Naive thymus-derived CD4-positive, alpha-beta T cell (primary cell): ENCODE results near the gene FADS6. TPM values are rescaled to one million over a fixed set of nuclear protein-coding genes. Genes with fewer than 3 reads are reported as not detected.

Experiments used
- ATAC-seq: fragments of 150-1000 bp; cut with Tn5 transposase; 2 replicates; pipeline ENCODE4 v1.10.0; 2021; ENCODE audit warnings: mild to moderate bottlenecking, moderate library complexity
- CTCF ChIA-PET: fragments of 350-600 bp; sonication (Branson Sonifier 250); formaldehyde crosslinking; loops from one replicate; lab custom pipeline; 2021; ENCODE audit warnings: antibody characterized with exemption; lab: Charles Lee
- POLR2A ChIA-PET: fragments of 350-600 bp; sonication (Branson Sonifier 250); formaldehyde crosslinking; loops from one replicate; lab custom pipeline; 2021; ENCODE audit warnings: antibody characterized with exemption, inconsistent platforms; lab: Charles Lee
- DNase-seq, 9 donors: peaks; one replicate each; pipeline versions ENCODE4 v3.0.0 to v3.0.0-alpha.2; 2020 to 2022; ENCODE audit warnings: mixed read lengths in 1 of 9
- H3K27ac ChIP-seq: one replicate; pipeline ENCODE4 v1.7.0; 2013; ENCODE audit warnings: mild to moderate bottlenecking, low read depth, low read length, moderate library complexity
- H3K27me3 ChIP-seq, 2 donors: one replicate each; pipeline ENCODE4 v1.7.0; 2013; ENCODE audit warnings: low read length in 2 of 2, mild to moderate bottlenecking in 2 of 2, moderate library complexity in 2 of 2; ENCODE audit not compliant: control insufficient read depth in 2 of 2, insufficient read depth in 2 of 2
- H3K36me3 ChIP-seq, 3 experiments: 1 replicate in 2 of 3; 2 replicates in 1 of 3; pipeline ENCODE4 v1.7.0; 2013; ENCODE audit warnings: low read length in 3 of 3, mild to moderate bottlenecking in 3 of 3, moderate library complexity in 1 of 3; ENCODE audit not compliant: insufficient read depth in 3 of 3, control insufficient read depth in 2 of 3
- H3K4me1 ChIP-seq, 2 donors: one replicate each; pipeline ENCODE4 v1.7.0; 2013; ENCODE audit warnings: low read length in 2 of 2, mild to moderate bottlenecking in 2 of 2, moderate library complexity in 1 of 2; ENCODE audit not compliant: control insufficient read depth in 2 of 2, insufficient read depth in 2 of 2
- H3K4me3 ChIP-seq: 2 replicates; pipeline ENCODE4 v1.7.0; 2013; ENCODE audit warnings: mild to moderate bottlenecking, low read length
- H3K9me3 ChIP-seq, 3 experiments: 1 replicate in 2 of 3; 2 replicates in 1 of 3; pipeline ENCODE4 v1.7.0; 2013; ENCODE audit warnings: low read length in 3 of 3; ENCODE audit not compliant: control insufficient read depth in 2 of 3
- H3K27ac Mint-ChIP-seq, 9 donors: one replicate each; pipeline ENCODE4 v1.8.0; 2020 to 2022; ENCODE audit warnings: mixed read lengths in 9 of 9, mild to moderate bottlenecking in 8 of 9, moderate library complexity in 5 of 9, inconsistent platforms in 2 of 9
- H3K27me3 Mint-ChIP-seq, 5 donors: one replicate each; pipeline ENCODE4 v1.8.0; 2021 to 2022; ENCODE audit warnings: mixed read lengths in 5 of 5, mild to moderate bottlenecking in 1 of 5
- H3K36me3 Mint-ChIP-seq, 5 donors: one replicate each; pipeline ENCODE4 v1.8.0; 2020 to 2022; ENCODE audit warnings: mixed read lengths in 5 of 5, mild to moderate bottlenecking in 3 of 5, inconsistent platforms in 1 of 5
- H3K4me1 Mint-ChIP-seq, 7 donors: one replicate each; pipeline ENCODE4 v1.8.0; 2020 to 2022; ENCODE audit warnings: mixed read lengths in 7 of 7, mild to moderate bottlenecking in 3 of 7, inconsistent platforms in 1 of 7
- H3K4me3 Mint-ChIP-seq, 10 donors: one replicate each; pipeline ENCODE4 v1.8.0; 2020 to 2022; ENCODE audit warnings: mild to moderate bottlenecking in 10 of 10, mixed read lengths in 10 of 10, moderate library complexity in 6 of 10, inconsistent platforms in 2 of 10
- H3K9me3 Mint-ChIP-seq, 11 donors: one replicate each; pipeline ENCODE4 v1.8.0; 2020 to 2022; ENCODE audit warnings: mixed read lengths in 11 of 11, mild to moderate bottlenecking in 4 of 11, inconsistent platforms in 1 of 11, moderate library complexity in 1 of 11
- intact Hi-C, 2 donors: fragments of 100-400 bp; cut with micrococcal nuclease; formaldehyde crosslinking; loops; one replicate each; pipeline ENCODE4 v1.15.1; 2023
- polyA plus RNA-seq, 2 donors: library from polyadenylated mRNA; unstranded; fragments of 300-500 nt; fragmentation: Illumina TruSeq; gene quantifications; one replicate each; pipeline ENCODE4 v1.2.3, GENCODE V29; 2021
- total RNA-seq, 6 experiments: library from RNA in 5 of 6; stranded (reverse) in 5 of 6; gene quantifications; 1 replicate in 5 of 6; 2 replicates in 1 of 6; pipeline ENCODE4 v1.2.3 and lab custom pipeline; 2021 to 2026

FADS6 gene
- total and polyA plus RNA-seq, 7 experiments from 2014 or later: 0.14 TPM; not detected in 6

DNA sequence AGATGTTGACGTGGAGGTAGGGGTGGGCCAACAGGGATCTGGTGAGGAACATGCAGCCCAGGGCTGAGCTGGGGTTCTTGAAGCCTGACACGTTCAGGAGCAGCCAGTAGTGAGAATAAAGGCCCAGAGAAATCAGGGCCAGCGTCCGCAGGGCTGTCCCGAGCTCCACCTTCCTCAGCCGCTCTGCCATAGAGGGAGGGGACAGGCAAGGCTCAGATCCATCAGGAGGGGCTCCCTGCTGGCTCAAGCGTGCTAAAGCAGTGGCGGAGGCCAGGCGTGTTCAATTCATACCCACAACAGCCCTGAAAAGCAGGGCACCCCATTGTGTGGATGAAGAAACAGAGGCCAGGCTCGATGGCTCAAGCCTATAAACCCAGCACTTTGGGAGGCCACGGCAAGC lies 12.4 kb downstream of the FADS6 start:
- Histone ChIP-seq H3K9me3 (no peaks in the 10 kb centered on the region), H3K4me1 (no peaks in the 10 kb centered on the region), H3K4me3 (no peak overlapping the region), H3K27me3 (no peaks in the 10 kb centered on the region), H3K27ac (no peak overlapping the region), H3K36me3 (no peaks in the 10 kb centered on the region)
- intact Hi-C loops: no loop called here
- Mint-ChIP-seq H3K4me3 (no peak overlapping the region), H3K4me1 (peaks cover 0 to 4% (median 0%) of the 10 kb centered on the region in 7 donors), H3K36me3 (no peaks in the 10 kb centered on the region), H3K27me3 (peaks cover 0 to 16% (median 11%) of the 10 kb centered on the region in 5 donors), H3K9me3 (no peaks in the 10 kb centered on the region), H3K27ac (no peak overlapping the region)
- no peak for DNase-seq
- ChIA-PET POLR2A (no interaction called here), CTCF (interaction anchor here (0.6 kb wide), 1 partner anchor 55 kb away, joined by 7 read pairs; no protein-coding TSS in a partner anchor)
- no peak for ATAC-seq

DNA sequence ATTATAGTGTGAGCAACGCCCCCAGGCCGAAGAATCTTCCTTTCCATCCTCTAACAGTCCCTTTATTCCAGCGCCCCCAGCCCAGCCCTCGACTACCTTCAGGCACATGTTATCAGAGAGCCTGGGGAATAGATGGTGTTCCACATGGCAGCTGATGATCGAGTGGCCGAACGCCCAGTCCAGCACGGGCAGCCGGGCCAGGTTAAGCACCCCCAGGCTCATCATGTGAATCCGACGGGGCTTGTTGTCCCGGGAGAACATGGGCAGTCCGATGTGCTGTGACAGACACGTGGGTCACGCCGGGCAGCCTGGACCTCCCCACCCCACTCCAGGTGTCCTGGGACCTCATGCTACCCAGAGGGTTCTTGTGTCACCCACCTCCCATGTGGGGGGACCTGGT lies 14.1 kb downstream of the FADS6 start:
- CTCF ChIA-PET: no interaction called here
- Mint-ChIP-seq H3K4me1 (peaks cover 0 to 7% (median 0%) of the 10 kb centered on the region in 7 donors), H3K27me3 (peaks cover 0 to 7% (median 2%) of the 10 kb centered on the region in 5 donors), H3K36me3 (no peaks in the 10 kb centered on the region), H3K27ac (no peak overlapping the region), H3K9me3 (no peaks in the 10 kb centered on the region), H3K4me3 (no peak overlapping the region)
- DNase-seq (no peak), ATAC-seq (no peak)
- Histone ChIP-seq H3K9me3 (no peaks in the 10 kb centered on the region), H3K36me3 (no peaks in the 10 kb centered on the region), H3K27me3 (no peaks in the 10 kb centered on the region), H3K27ac (no peak overlapping the region), H3K4me3 (no peak overlapping the region), H3K4me1 (no peaks in the 10 kb centered on the region)
- intact Hi-C loops: no loop called here
- POLR2A ChIA-PET: no interaction called here

DNA sequence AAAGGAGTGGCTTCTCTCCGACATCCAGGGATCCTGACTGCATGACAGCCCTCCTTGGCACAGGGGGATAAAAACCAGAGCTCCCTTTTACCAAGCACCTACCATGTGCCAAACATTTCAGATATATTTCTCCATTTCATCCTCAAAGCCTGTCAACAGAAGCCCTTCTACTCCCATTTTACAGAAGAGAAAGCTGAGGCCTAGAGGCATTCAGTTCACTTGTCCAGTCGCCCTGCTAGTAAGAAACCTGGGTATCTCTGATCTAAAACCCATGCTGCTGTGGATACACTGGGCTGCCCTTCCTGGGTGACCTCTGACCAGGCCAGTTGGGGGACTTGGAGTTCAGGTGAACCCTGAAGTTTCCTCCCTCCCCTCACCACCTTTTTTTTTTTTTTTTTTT lies 14.8 kb downstream of the FADS6 start:
- no peaks in the 10 kb centered on the region for H3K27me3 ChIP-seq
- H3K9me3 ChIP-seq: no peaks in the 10 kb centered on the region
- intact Hi-C loops: no loop called here
- Mint-ChIP-seq H3K27me3 (peaks cover 0 to 4% (median 0%) of the 10 kb centered on the region in 5 donors), H3K4me1 (peaks cover 4 to 12% (median 5%) of the 10 kb centered on the region in 7 donors), H3K27ac (no peak overlapping the region), H3K36me3 (no peaks in the 10 kb centered on the region), H3K4me3 (no peak overlapping the region), H3K9me3 (no peaks in the 10 kb centered on the region)
- no peak overlapping the region for H3K4me3 ChIP-seq
- H3K36me3 ChIP-seq: no peaks in the 10 kb centered on the region
- ATAC-seq (no peak), DNase-seq (no peak)
- H3K4me1 ChIP-seq: peaks cover 2 to 3% of the 10 kb centered on the region in 2 donors
- no peak overlapping the region for H3K27ac ChIP-seq
- CTCF ChIA-PET: interaction anchor here (0.5 kb wide), 1 partner anchor 215 kb away, joined by 4 read pairs; no protein-coding TSS in a partner anchor
- POLR2A ChIA-PET: interaction anchor here (0.6 kb wide), 1 partner anchor 425 kb away, joined by 5 read pairs; no protein-coding TSS in a partner anchor

DNA sequence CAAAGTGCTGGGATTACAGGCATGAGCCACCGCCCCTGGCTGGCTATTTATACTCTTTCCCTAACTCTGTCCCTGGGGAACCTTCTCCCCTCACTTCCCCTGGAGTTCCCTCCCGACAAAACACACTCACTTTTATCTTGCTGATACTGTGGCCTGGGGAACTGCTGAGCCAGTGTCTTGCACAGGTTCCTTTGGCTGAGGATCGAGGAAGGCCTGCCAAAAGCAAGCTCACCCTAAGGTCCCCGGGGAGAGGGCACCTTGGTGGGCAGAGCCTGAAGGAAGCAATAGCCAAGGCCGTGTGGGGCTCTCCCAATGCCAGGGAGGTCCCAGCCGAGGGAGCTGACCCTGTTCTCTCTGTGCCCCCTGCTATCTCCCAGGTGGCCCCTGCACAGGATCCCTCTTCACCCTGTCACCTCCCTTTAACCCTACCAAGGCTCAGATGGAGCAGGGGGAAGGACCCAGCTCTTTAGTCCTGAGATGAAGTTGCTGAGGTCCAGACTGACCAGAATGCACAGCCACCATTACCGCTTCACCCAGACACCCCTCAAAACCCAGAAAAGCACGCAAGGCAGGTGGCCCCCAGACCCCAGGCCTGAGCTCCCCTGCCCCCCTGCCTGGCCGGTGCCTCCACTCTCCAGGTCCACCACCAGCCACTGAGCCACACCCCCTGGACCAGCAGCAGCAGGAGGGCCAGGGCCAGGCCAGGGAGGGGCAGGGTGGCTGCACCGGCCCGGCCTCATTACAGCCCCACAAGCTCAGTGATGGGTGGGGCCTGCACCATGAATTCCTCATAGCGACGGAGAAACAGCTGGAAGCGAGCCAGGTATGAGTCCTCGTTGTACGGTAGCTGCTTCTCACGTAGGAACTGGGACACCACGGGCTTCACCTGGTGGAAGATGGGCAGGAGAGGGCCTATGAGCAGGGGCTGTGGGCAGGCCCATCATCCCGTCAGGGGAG lies 15.6 kb downstream of the FADS6 start:
- H3K36me3 ChIP-seq: no peaks in the 10 kb centered on the region
- H3K4me1 ChIP-seq: peaks cover 3 to 5% of the 10 kb centered on the region in 2 donors
- H3K27me3 ChIP-seq: no peaks in the 10 kb centered on the region
- no peaks in the 10 kb centered on the region for H3K9me3 ChIP-seq
- intact Hi-C loops: no loop called here
- Mint-ChIP-seq H3K27ac (no peak overlapping the region), H3K9me3 (peaks cover 0 to 2% (median 0%) of the 10 kb centered on the region in 11 donors), H3K36me3 (no peaks in the 10 kb centered on the region), H3K4me3 (no peak overlapping the region), H3K27me3 (peaks cover 0 to 4% (median under 1%) of the 10 kb centered on the region in 5 donors), H3K4me1 (peaks cover 4 to 15% (median 6%) of the 10 kb centered on the region in 7 donors)
- CTCF ChIA-PET: interaction anchor here (0.5 to 0.6 kb wide), 2 partner anchors 21 to 215 kb away, joined by 3 to 4 read pairs; no protein-coding TSS in a partner anchor
- DNase-seq (no peak), ATAC-seq (no peak)
- no peak overlapping the region for H3K4me3 ChIP-seq
- H3K27ac ChIP-seq: no peak overlapping the region
- POLR2A ChIA-PET: interaction anchor here (0.6 kb wide), 1 partner anchor 425 kb away, joined by 5 read pairs; no protein-coding TSS in a partner anchor

GRCh38 chr17:74875977-74876593 lies 17.3 kb downstream of the FADS6 start:
- H3K4me1 ChIP-seq: peaks cover 11 to 14% of the 10 kb centered on the region in 2 donors
- H3K4me3 ChIP-seq: no peak overlapping the region
- H3K27me3 Mint-ChIP-seq: peaks cover 0 to 3% (median 0%) of the 10 kb centered on the region in 5 donors
- ChIA-PET POLR2A (no interaction called here), CTCF (interaction anchor here (0.5 to 1.1 kb wide), 2 partner anchors 85 to 143 kb away, joined by 3 to 5 read pairs; no protein-coding TSS in a partner anchor)
- peaks cover 0 to 2% (median 0%) of the 10 kb centered on the region in 11 donors for H3K9me3 Mint-ChIP-seq
- no peaks in the 10 kb centered on the region for H3K36me3 ChIP-seq
- ATAC-seq: no peak
- H3K36me3 Mint-ChIP-seq: peaks cover 0 to 5% (median 0%) of the 10 kb centered on the region in 5 donors
- H3K27me3 ChIP-seq: no peaks in the 10 kb centered on the region
- no peak overlapping the region for H3K27ac ChIP-seq
- no peaks in the 10 kb centered on the region for H3K9me3 ChIP-seq
- H3K4me1 Mint-ChIP-seq: peaks cover 18 to 30% (median 22%) of the 10 kb centered on the region in 7 donors
- H3K4me3 Mint-ChIP-seq: no peak overlapping the region
- intact Hi-C loops: no loop called here
- H3K27ac Mint-ChIP-seq: no peak overlapping the region
- DNase-seq: no peak

GRCh38 chr17:74875155-74875976 lies 18.1 kb downstream of the FADS6 start:
- H3K27ac Mint-ChIP-seq: peak overlapping the region in 3 of 9 donors; percentile 7 to 34 (median 19)
- H3K27me3 Mint-ChIP-seq: peaks cover 0 to 3% (median 0%) of the 10 kb centered on the region in 5 donors
- Histone ChIP-seq H3K9me3 (no peaks in the 10 kb centered on the region), H3K27me3 (no peaks in the 10 kb centered on the region), H3K4me1 (peaks cover 11 to 14% of the 10 kb centered on the region in 2 donors), H3K4me3 (no peak overlapping the region), H3K36me3 (no peaks in the 10 kb centered on the region), H3K27ac (no peak overlapping the region)
- H3K9me3 Mint-ChIP-seq: peaks cover 0 to 2% (median 0%) of the 10 kb centered on the region in 11 donors
- intact Hi-C loops: no loop called here
- DNase-seq: no peak
- H3K4me3 Mint-ChIP-seq: peak overlapping the region in 3 of 10 donors; percentile 13 to 46 (median 41)
- ChIA-PET CTCF (interaction anchor here (0.5 to 2.4 kb wide), 3 partner anchors 10 to 144 kb away, joined by 3 to 10 read pairs (median 5); no protein-coding TSS in a partner anchor), POLR2A (no interaction called here)
- no peak for ATAC-seq
- peaks cover 0 to 6% (median 0%) of the 10 kb centered on the region in 5 donors for H3K36me3 Mint-ChIP-seq
- peaks cover 18 to 33% (median 24%) of the 10 kb centered on the region in 7 donors for H3K4me1 Mint-ChIP-seq
